BE2C (cell line): ENCODE data around the gene SLC26A8.
"Not testable (repeated sequence)": the region's sequence is repeated elsewhere in the genome, so short reads cannot be mapped to it uniquely, and the experiment has no call there.

Experiments
- DNase-seq: peaks from one replicate; pipeline ENCODE4 v3.0.0-alpha.2; 2020
- H3K27me3 ChIP-seq: fragments of 250-450 bp; sonication (Bioruptor Pico); 2 replicates; pipeline ENCODE4 v1.5.1; 2020; ENCODE audit warnings: mild to moderate bottlenecking
- H3K36me3 ChIP-seq: fragments of 250-450 bp; sonication (Bioruptor Pico); 2 replicates; pipeline ENCODE4 v1.5.1; 2020; ENCODE audit warnings: mild to moderate bottlenecking
- H3K4me1 ChIP-seq: fragments of 250-450 bp; sonication (Bioruptor Pico); 2 replicates; pipeline ENCODE4 v1.5.1; 2020
- H3K4me3 ChIP-seq: 2 replicates; pipeline ENCODE4 v1.5.1; 2011; ENCODE audit warnings: low read depth, low read length
- H3K9me3 ChIP-seq: fragments of 250-450 bp; sonication (Bioruptor Pico); 2 replicates; pipeline ENCODE4 v1.5.1; 2020
- TF ChIP-seq, protein P1 (sequence below): IDR thresholded peaks from 2 replicates; pipeline ENCODE4 v1.5.1; 2012; ENCODE audit warnings: mild to moderate bottlenecking, low read depth, low read length

SLC26A8 gene

DNA sequence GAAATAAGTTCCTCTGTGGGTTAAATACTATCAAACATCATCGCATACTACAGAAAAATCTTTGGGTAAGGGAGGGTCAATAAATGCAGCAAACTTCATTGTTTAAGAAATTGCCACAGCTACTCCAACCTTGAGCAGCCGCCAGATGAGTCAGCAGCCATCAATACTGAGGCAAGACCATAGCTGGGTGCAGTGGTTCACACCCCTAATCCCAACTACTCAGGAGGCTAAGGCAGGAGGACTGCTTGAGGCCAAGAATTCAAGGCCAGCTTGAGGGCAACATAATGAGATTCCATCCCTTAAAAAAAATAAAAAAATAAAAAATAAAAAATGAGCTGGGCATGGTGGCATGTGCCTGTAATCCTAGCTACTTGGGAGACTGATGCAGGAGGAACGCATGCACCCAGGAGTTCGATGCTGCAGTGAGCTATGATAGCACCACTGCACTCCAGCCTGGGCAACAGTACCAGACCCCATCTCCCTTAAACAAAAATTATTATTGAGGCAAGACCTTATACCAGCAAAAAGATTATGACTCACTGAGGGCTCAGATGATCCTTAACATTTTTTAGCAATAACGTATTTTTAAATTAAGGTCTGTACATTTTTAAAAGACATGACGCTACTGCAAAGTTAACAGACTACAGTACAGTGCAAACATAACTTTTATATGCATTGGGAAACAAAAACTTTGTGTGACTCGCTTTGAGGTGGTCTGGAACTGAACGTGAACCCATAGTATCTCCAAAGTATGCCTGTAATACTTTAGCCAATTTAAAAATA lies 112.4 kb downstream of the SLC26A8 start:
- TF ChIP-seq, protein P1, sequence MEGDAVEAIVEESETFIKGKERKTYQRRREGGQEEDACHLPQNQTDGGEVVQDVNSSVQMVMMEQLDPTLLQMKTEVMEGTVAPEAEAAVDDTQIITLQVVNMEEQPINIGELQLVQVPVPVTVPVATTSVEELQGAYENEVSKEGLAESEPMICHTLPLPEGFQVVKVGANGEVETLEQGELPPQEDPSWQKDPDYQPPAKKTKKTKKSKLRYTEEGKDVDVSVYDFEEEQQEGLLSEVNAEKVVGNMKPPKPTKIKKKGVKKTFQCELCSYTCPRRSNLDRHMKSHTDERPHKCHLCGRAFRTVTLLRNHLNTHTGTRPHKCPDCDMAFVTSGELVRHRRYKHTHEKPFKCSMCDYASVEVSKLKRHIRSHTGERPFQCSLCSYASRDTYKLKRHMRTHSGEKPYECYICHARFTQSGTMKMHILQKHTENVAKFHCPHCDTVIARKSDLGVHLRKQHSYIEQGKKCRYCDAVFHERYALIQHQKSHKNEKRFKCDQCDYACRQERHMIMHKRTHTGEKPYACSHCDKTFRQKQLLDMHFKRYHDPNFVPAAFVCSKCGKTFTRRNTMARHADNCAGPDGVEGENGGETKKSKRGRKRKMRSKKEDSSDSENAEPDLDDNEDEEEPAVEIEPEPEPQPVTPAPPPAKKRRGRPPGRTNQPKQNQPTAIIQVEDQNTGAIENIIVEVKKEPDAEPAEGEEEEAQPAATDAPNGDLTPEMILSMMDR, result no peak
- Histone ChIP-seq H3K27me3 (no peaks in the 10 kb centered on the region), H3K36me3 (peaks cover 89% of the 10 kb centered on the region), H3K4me3 (no peak overlapping the region), H3K4me1 (no peaks in the 10 kb centered on the region), H3K9me3 (0 out of 2 replicates have a peak, but pooled peaks cover 3% of the 10 kb centered on the region)
- DNase-seq, result no peak

DNA sequence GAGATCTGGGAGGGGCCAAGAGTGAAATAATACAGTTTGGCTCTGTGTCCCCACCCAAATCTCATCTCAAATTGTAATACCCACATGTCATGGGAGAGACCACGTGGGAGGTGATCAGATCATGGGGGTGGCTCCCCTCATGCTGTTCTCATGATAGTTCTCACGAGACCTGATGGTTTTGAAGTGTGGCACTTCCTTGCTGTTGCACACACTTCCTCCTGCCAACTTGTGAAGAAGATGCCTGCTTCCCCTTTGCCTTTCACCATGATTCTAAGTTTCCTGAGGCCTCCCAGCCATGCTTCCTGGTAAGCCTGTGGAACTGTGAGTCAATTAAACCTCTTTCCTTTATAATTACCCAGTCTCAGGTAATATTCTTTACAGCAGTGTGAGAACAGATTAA lies 114.9 kb downstream of the SLC26A8 start:
- H3K9me3 ChIP-seq, H3K27me3 ChIP-seq, H3K4me1 ChIP-seq, DNase-seq, H3K4me3 ChIP-seq: not testable (repeated sequence)
- peaks cover 79% of the 10 kb centered on the region for H3K36me3 ChIP-seq

DNA sequence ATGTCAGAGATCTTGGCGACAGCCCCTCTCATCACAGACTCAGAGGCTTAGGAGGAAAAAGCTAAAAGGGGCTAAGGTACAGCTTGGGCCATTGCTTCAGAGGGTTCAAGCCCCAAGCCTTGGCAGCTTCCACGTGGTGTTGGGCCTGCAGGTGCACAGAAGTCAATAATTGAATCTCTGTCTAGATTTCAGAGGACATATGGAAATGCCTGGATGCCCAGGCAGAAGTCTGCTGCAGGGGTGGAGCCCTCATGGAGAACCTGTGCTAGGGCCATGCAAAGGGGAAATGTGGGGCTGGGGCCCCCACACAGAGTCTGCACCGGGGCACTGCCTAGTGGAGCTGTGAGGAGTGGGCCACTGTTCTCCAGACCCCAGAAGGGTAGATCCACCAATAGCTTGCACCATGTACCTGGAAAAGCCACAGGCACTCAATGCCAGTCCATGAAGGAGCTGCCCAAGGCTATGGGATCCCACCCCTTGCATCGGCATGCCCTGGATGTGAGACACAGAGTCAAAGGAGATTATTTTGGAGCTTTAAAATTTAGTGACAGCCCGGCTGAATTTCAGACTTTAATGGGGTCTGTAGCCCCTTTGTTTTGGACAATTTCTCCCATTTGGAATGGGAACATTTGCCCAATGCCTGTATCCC lies 115.6 kb downstream of the SLC26A8 start:
- peaks cover 79% of the 10 kb centered on the region for H3K36me3 ChIP-seq
- not testable (repeated sequence) for H3K9me3 ChIP-seq, DNase-seq, H3K27me3 ChIP-seq, H3K4me1 ChIP-seq, H3K4me3 ChIP-seq

DNA sequence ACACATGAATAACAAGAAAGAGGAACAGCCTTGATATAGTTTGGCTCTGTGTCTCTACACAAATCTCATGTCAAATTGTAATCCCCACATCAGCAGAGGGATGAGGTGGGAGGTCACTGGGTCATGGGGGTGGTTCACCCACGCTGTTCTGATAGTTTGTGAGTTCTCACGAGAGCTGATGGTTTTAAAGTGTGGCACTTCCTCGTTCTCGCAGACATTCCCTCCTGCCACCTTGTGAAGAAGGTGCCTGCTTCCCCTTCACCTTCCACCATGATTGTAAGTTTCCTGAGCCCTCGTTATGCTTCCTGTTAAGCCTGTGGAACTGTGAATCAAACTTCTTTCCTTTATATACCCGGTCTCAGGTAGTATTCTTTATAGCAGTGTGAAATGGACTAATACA lies 116.7 kb downstream of the SLC26A8 start:
- DNase-seq, result no peak
- Histone ChIP-seq H3K4me3 (no peak overlapping the region), H3K36me3 (peaks cover 81% of the 10 kb centered on the region), H3K27me3 (no peaks in the 10 kb centered on the region), H3K9me3 (0 out of 2 replicates have a peak, but pooled peaks cover 3% of the 10 kb centered on the region), H3K4me1 (no peaks in the 10 kb centered on the region)
- TF ChIP-seq, protein P1, result no peak

DNA sequence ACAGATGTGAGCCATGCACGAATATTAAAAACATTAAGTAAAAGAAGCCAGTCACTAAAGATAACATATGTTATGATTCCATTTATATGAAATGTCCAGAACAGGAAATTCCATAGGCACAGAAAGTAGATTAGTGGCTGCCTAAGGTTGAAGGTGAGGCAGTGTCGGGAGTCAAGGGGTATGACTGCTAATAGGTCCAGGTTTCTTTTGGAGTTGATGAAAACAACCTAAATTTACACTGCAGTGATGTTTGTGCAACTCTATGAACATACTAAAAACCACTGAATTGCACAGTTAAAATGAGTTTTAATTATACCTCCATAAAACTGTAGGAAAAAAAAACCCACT lies 118.0 kb downstream of the SLC26A8 start:
- Histone ChIP-seq H3K4me3 (no peak overlapping the region), H3K36me3 (peaks cover 76% of the 10 kb centered on the region), H3K9me3 (0 out of 2 replicates have a peak, but pooled peaks cover 3% of the 10 kb centered on the region), H3K27me3 (no peaks in the 10 kb centered on the region), H3K4me1 (no peaks in the 10 kb centered on the region)
- TF ChIP-seq, protein P1, result no peak
- DNase-seq, result no peak

DNA sequence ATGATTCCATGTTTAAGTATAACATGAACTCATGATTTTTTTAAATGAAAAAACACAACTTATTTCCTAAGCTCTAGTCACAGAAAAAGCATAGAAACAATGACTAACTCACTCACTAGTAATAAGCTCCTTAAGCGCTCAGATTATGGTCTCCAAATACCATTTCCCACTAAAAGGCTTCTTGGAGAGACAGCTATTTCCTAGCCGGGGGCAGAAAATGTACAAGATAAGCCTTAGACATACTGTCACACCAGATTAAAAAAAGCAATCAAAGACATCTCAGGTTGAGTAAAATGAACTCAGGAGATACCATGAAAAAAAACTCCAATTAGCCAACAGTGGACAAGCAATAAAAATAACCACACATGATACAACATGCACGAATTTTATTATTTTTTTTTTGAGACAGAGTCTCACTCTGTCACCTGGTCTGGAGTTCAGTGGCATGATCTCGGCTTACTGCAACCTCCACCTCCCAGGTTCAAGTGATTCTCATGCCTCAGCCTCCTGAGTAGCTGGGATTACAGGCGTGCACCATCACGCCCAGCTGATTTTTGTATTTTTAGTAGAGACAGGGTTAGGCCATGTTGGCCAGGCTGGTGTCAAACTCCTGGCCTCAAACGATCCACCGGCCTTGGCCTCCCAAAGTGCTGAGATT lies 118.5 kb downstream of the SLC26A8 start:
- Histone ChIP-seq H3K4me3 (no peak overlapping the region), H3K36me3 (peaks cover 76% of the 10 kb centered on the region), H3K27me3 (no peaks in the 10 kb centered on the region), H3K4me1 (no peaks in the 10 kb centered on the region), H3K9me3 (0 out of 2 replicates have a peak, but pooled peaks cover under 1% of the 10 kb centered on the region)
- DNase-seq, result no peak
- TF ChIP-seq, protein P1, result no peak
